ENCODE data around the gene DCXR. TPM values are rescaled to one million over a fixed set of nuclear protein-coding genes. Genes with fewer than 3 reads are reported as not detected.

Gene DCXR
- total and polyA plus RNA-seq, 2 of the 13 experiments (the other 11 are each of a cell fraction or from before 2014, with no cell fraction given) = 287 to 311 TPM

DNA sequence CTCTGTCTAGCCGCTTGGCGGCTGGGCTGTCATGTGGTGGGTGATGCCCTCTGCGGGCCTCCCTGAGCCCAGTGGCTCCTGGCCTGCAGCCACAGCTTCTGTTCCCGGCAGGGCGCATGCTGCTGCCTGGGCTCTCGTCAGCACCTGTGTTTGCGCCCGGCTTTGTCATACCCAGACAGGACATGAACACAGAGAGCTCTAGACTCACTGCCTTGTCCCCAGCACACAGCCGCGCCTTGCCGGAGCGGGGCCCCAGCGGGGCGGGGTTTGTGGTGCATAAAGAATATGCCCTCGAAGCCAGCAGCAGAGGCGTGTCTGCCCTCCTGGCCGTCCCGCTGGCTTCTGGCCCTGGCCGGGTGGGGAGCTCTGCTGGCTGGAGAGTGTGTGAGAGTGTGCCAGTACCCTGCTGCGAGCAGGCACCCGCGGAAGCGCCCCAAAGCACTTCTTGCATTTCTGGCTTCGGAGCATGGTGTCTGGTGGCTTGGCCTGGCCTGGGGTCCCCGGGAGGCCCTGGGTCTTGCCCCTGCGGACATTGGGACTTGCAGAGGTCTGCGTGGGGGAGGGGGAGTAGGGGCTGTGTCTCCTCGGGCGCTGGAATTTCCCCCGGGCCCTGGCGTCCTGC lies 45.7 kb downstream of the DCXR start (continued):
- TF ChIP-seq, protein P1, sequence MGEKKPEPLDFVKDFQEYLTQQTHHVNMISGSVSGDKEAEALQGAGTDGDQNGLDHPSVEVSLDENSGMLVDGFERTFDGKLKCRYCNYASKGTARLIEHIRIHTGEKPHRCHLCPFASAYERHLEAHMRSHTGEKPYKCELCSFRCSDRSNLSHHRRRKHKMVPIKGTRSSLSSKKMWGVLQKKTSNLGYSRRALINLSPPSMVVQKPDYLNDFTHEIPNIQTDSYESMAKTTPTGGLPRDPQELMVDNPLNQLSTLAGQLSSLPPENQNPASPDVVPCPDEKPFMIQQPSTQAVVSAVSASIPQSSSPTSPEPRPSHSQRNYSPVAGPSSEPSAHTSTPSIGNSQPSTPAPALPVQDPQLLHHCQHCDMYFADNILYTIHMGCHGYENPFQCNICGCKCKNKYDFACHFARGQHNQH (CRISPR knock-in tag; IDR thresholded peaks at IDR 0.05) = peak; percentile 88
- TF ChIP-seq MTF1 (CRISPR knock-in tag; IDR thresholded peaks at IDR 0.05) (peak; percentile 98), ZNF83 (CRISPR knock-in tag; IDR thresholded peaks at IDR 0.05; ENCODE audit: borderline replicate concordance) (peak; percentile 13), NR3C1 (CRISPR knock-in tag; IDR thresholded peaks at IDR 0.05) (peak; percentile 52; the same call in 1 of the 2 replicates), ZFP41 (CRISPR knock-in tag; IDR thresholded peaks at IDR 0.05; ENCODE audit: borderline replicate concordance) (peak; percentile 49; the same call in 1 of the 2 replicates), POLR2AphosphoS5 (IDR thresholded peaks at IDR 0.05; ENCODE audit: low read depth, low read length) (peak; percentile 94), SMYD3 (CRISPR knock-in tag; IDR thresholded peaks at IDR 0.05) (peak; percentile 99), ZNF253 (CRISPR knock-in tag; IDR thresholded peaks at IDR 0.05; ENCODE audit: borderline replicate concordance) (peak; percentile 78; the same call in 1 of the 2 replicates), THYN1 (CRISPR knock-in tag; IDR thresholded peaks at IDR 0.05; ENCODE audit: borderline replicate concordance, low read depth) (peak; percentile 98; the same call in 1 of the 2 replicates), SIN3B (IDR thresholded peaks at IDR 0.05; ENCODE audit: low read length) (no peak), ZFP62 (CRISPR knock-in tag; IDR thresholded peaks at IDR 0.05) (no peak; the same call in 1 of the 2 replicates), ATRX (CRISPR knock-in tag; IDR thresholded peaks at IDR 0.05; ENCODE audit: borderline replicate concordance) (no peak), ZNF33A (CRISPR knock-in tag; IDR thresholded peaks at IDR 0.05; ENCODE audit: borderline replicate concordance) (no peak; the same call in 1 of the 2 replicates), ZNF766 (CRISPR knock-in tag; IDR thresholded peaks at IDR 0.05; ENCODE audit: borderline replicate concordance) (peak; percentile 60; the same call in 1 of the 2 replicates), NRL (CRISPR knock-in tag; IDR thresholded peaks at IDR 0.05; ENCODE audit: borderline replicate concordance) (peak; percentile 95), RNF2 (conservative IDR thresholded peaks at IDR 0.05; ENCODE audit: low read depth) (peak; percentile 88), RBM39 (IDR thresholded peaks at IDR 0.05; ENCODE audit: low read depth, low read length, poor library complexity, severe bottlenecking) (peak; percentile 78), ZFY (CRISPR knock-in tag; IDR thresholded peaks at IDR 0.05) (peak; percentile 79), TSC22D2 (CRISPR knock-in tag; IDR thresholded peaks at IDR 0.05; ENCODE audit: borderline replicate concordance) (peak; percentile 97; the same call in 1 of the 2 replicates), ZNF530 (CRISPR knock-in tag; IDR thresholded peaks at IDR 0.05; ENCODE audit: low read depth) (no peak)
- TF ChIP-seq, protein P2, sequence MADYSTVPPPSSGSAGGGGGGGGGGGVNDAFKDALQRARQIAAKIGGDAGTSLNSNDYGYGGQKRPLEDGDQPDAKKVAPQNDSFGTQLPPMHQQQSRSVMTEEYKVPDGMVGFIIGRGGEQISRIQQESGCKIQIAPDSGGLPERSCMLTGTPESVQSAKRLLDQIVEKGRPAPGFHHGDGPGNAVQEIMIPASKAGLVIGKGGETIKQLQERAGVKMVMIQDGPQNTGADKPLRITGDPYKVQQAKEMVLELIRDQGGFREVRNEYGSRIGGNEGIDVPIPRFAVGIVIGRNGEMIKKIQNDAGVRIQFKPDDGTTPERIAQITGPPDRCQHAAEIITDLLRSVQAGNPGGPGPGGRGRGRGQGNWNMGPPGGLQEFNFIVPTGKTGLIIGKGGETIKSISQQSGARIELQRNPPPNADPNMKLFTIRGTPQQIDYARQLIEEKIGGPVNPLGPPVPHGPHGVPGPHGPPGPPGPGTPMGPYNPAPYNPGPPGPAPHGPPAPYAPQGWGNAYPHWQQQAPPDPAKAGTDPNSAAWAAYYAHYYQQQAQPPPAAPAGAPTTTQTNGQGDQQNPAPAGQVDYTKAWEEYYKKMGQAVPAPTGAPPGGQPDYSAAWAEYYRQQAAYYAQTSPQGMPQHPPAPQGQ (CRISPR knock-in tag; IDR thresholded peaks at IDR 0.05; ENCODE audit: borderline replicate concordance) = 0 out of 2 replicates have a peak, but pooled peaks have one; percentile 43
- TF ChIP-seq, protein P3, sequence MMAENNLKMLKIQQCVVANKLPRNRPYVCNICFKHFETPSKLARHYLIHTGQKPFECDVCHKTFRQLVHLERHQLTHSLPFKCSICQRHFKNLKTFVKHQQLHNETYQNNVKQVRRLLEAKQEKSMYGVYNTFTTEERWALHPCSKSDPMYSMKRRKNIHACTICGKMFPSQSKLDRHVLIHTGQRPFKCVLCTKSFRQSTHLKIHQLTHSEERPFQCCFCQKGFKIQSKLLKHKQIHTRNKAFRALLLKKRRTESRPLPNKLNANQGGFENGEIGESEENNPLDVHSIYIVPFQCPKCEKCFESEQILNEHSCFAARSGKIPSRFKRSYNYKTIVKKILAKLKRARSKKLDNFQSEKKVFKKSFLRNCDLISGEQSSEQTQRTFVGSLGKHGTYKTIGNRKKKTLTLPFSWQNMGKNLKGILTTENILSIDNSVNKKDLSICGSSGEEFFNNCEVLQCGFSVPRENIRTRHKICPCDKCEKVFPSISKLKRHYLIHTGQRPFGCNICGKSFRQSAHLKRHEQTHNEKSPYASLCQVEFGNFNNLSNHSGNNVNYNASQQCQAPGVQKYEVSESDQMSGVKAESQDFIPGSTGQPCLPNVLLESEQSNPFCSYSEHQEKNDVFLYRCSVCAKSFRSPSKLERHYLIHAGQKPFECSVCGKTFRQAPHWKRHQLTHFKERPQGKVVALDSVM (CRISPR knock-in tag; IDR thresholded peaks at IDR 0.05) = peak; percentile 77
- TF ChIP-seq, protein P4, sequence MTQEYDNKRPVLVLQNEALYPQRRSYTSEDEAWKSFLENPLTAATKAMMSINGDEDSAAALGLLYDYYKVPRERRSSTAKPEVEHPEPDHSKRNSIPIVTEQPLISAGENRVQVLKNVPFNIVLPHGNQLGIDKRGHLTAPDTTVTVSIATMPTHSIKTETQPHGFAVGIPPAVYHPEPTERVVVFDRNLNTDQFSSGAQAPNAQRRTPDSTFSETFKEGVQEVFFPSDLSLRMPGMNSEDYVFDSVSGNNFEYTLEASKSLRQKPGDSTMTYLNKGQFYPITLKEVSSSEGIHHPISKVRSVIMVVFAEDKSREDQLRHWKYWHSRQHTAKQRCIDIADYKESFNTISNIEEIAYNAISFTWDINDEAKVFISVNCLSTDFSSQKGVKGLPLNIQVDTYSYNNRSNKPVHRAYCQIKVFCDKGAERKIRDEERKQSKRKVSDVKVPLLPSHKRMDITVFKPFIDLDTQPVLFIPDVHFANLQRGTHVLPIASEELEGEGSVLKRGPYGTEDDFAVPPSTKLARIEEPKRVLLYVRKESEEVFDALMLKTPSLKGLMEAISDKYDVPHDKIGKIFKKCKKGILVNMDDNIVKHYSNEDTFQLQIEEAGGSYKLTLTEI (CRISPR knock-in tag; conservative IDR thresholded peaks at IDR 0.05) = no peak
